ENCODE data around the gene SGMS1. TPM values are rescaled to one million over a fixed set of nuclear protein-coding genes. Genes with fewer than 3 reads are reported as not detected.
A peak's percentile ranks its signal among the peaks of the same experiment; 100 is the strongest.

Gene SGMS1
- total RNA-seq, 4 donors from 2014 or later = 28.3 to 44.5 (median 41.7) TPM

GRCh38 chr10:50653142-50653541, 29.4 kb upstream of the SGMS1 start:
- intact Hi-C loops (cut with DNase I; ENCODE audit: low total_unique reads) (no loop called here), in situ Hi-C loops (cut with MboI; ENCODE audit: low pct_ligation_motif_present in 1 of 4, low pct_unique_long_range_greater_than_20kb in 1 of 4, low sequenced_read_pairs in 3 of 4) (no loop called here)
- TF ChIP-seq POLR2AphosphoS5 (IDR thresholded peaks at IDR 0.05) (no peak), CTCF (IDR thresholded peaks at IDR 0.05) (peak; percentile 29 to 48 (median 46)), EP300 (IDR thresholded peaks at IDR 0.05; ENCODE audit: low read depth) (no peak)
- DNase-seq = no peak
- WGBS, 2 donors (ENCODE audit: low coverage in 1 of 2) = 0 to 5% methylated on average over 2 to 3 of the region's 3 CpGs
- no peaks in the 10 kb centered on the region for H3K9me3 ChIP-seq
- H3K36me3 ChIP-seq = no peaks in the 10 kb centered on the region
- H3K4me3 ChIP-seq = no peak overlapping the region
- H3K4me1 ChIP-seq = no peaks in the 10 kb centered on the region
- H3K27ac ChIP-seq = no peak overlapping the region
- H3K27me3 ChIP-seq = no peaks in the 10 kb centered on the region

- no peaks in the 10 kb centered on the region for H3K9me3 ChIP-seq
- H3K27me3 ChIP-seq = no peaks in the 10 kb centered on the region
- H3K4me3 ChIP-seq = no peak overlapping the region
- in situ Hi-C loops (cut with MboI; ENCODE audit: low pct_ligation_motif_present in 1 of 4, low pct_unique_long_range_greater_than_20kb in 1 of 4, low sequenced_read_pairs in 3 of 4) = no loop called here
- intact Hi-C loops (cut with DNase I; ENCODE audit: low total_unique reads) = no loop called here
- no peak for DNase-seq
- 63 to 69% methylated on average over 2 of the region's 2 CpGs for WGBS, 2 donors (ENCODE audit: low coverage in 1 of 2)
- H3K27ac ChIP-seq = no peak overlapping the region
- H3K36me3 ChIP-seq = no peaks in the 10 kb centered on the region
- no peak for TF ChIP-seq EP300 (IDR thresholded peaks at IDR 0.05; ENCODE audit: low read depth)
- H3K4me1 ChIP-seq = no peaks in the 10 kb centered on the region
Observed at GRCh38 chr10:50651808-50652207, 28.1 kb upstream of the SGMS1 start.

- Histone ChIP-seq H3K4me3 (no peak overlapping the region), H3K27me3 (no peaks in the 10 kb centered on the region), H3K4me1 (no peaks in the 10 kb centered on the region), H3K27ac (no peak overlapping the region), H3K36me3 (no peaks in the 10 kb centered on the region), H3K9me3 (no peaks in the 10 kb centered on the region)
- in situ Hi-C loops (cut with MboI; ENCODE audit: low pct_ligation_motif_present in 1 of 4, low pct_unique_long_range_greater_than_20kb in 1 of 4, low sequenced_read_pairs in 3 of 4) (no loop called here), intact Hi-C loops (cut with DNase I; ENCODE audit: low total_unique reads) (no loop called here)
- DNase-seq = no peak
- 93% methylated on average over 3 of the region's 3 CpGs; no CpG with 5 or more reads in 1 of the 2 donors for WGBS, 2 donors (ENCODE audit: low coverage in 1 of 2)
- TF ChIP-seq CTCF (IDR thresholded peaks at IDR 0.05) (no peak), POLR2A (IDR thresholded peaks at IDR 0.05) (no peak)
Observed at GRCh38 chr10:50650481-50650880, 26.7 kb upstream of the SGMS1 start.

GRCh38 chr10:50648935-50649227, 25.1 kb upstream of the SGMS1 start:
- WGBS, 2 donors (ENCODE audit: low coverage in 1 of 2) = 17 to 41% methylated on average over 1 of the region's 1 CpG
- intact Hi-C loops (cut with DNase I; ENCODE audit: low total_unique reads) = no loop called here

More at GRCh38 chr10:50648935-50649227, 25.1 kb upstream of the SGMS1 start:
- Histone ChIP-seq H3K4me3 (no peak overlapping the region), H3K27ac (no peak overlapping the region), H3K27me3 (no peaks in the 10 kb centered on the region), H3K4me1 (no peaks in the 10 kb centered on the region), H3K36me3 (no peaks in the 10 kb centered on the region), H3K9me3 (no peaks in the 10 kb centered on the region)
- TF ChIP-seq EP300 (IDR thresholded peaks at IDR 0.05; ENCODE audit: low read depth) (no peak), CTCF (IDR thresholded peaks at IDR 0.05) (no peak), POLR2A (IDR thresholded peaks at IDR 0.05) (no peak), POLR2AphosphoS5 (IDR thresholded peaks at IDR 0.05) (no peak)
- in situ Hi-C loops (cut with MboI; ENCODE audit: low pct_ligation_motif_present in 1 of 4, low pct_unique_long_range_greater_than_20kb in 1 of 4, low sequenced_read_pairs in 3 of 4) = no loop called here
- DNase-seq = no peak

All from transverse colon (tissue), 4 donors.